DOHH2 (cell line): Measurements from ENCODE around the gene MACROD1.

Source experiments
- H3F3A ChIP-seq: fragments of 200-600 bp; sonication (generic), shearing (Covaris generic); 2 replicates; pipeline ENCODE4 v1.6.0; 2016; ENCODE audit warnings: antibody characterized with exemption, mild to moderate bottlenecking; ENCODE audit not compliant: control insufficient read depth, insufficient read depth
- H3K27ac ChIP-seq: fragments of 200-600 bp; sonication (generic); 2 replicates; pipeline ENCODE4 v1.5.1; 2014; ENCODE audit warnings: low read depth, mild to moderate bottlenecking, low read length, moderate library complexity
- H3K27me3 ChIP-seq: fragments of 200-600 bp; sonication (generic); 2 replicates; pipeline ENCODE4 v1.6.1; 2014; ENCODE audit warnings: mild to moderate bottlenecking, low read length, mixed read lengths; ENCODE audit not compliant: control insufficient read depth
- H3K36me3 ChIP-seq: fragments of 200-600 bp; sonication (generic); 2 replicates; pipeline ENCODE4 v1.6.1; 2014; ENCODE audit warnings: mild to moderate bottlenecking, low read length, moderate library complexity, mixed read lengths; ENCODE audit not compliant: control insufficient read depth
- H3K4me1 ChIP-seq: fragments of 200-600 bp; sonication (generic); 2 replicates; pipeline ENCODE4 v1.6.1; 2014; ENCODE audit warnings: mild to moderate bottlenecking, low read length, mixed read lengths; ENCODE audit not compliant: control insufficient read depth
- H3K4me2 ChIP-seq: fragments of 200-600 bp; sonication (generic); 2 replicates; pipeline ENCODE4 v1.6.0; 2014; ENCODE audit warnings: mild to moderate bottlenecking, low read length, moderate library complexity
- H3K4me3 ChIP-seq: fragments of 200-600 bp; sonication (generic); 2 replicates; pipeline ENCODE4 v1.5.1; 2014; ENCODE audit warnings: mild to moderate bottlenecking, low read length, mixed read lengths
- H3K79me2 ChIP-seq: fragments of 200-600 bp; sonication (generic); 2 replicates; pipeline ENCODE4 v1.6.1; 2014; ENCODE audit warnings: mild to moderate bottlenecking, low read length, mixed read lengths; ENCODE audit not compliant: control insufficient read depth
- H3K9me2 ChIP-seq: fragments of 200-600 bp; sonication (generic); replicated peaks from 2 replicates; pipeline ENCODE4 v1.6.1; 2014; ENCODE audit warnings: mild to moderate bottlenecking, low read length, mixed read lengths; ENCODE audit not compliant: control insufficient read depth
- H3K9me3 ChIP-seq: fragments of 200-600 bp; sonication (generic); 2 replicates; pipeline ENCODE4 v1.6.1; 2014; ENCODE audit warnings: antibody characterized with exemption, low read length, mixed read lengths; ENCODE audit not compliant: control insufficient read depth, insufficient read depth
- H4K20me1 ChIP-seq: fragments of 200-600 bp; sonication (generic); 2 replicates; pipeline ENCODE4 v1.6.0; 2014; ENCODE audit warnings: low read depth, mild to moderate bottlenecking, antibody characterized with exemption, low read length, moderate library complexity; ENCODE audit not compliant: control insufficient read depth, insufficient read depth
- CTCF ChIP-seq: fragments of 200-600 bp; sonication (generic); IDR thresholded peaks from one replicate; pipeline ENCODE4 v1.5.1; 2014; ENCODE audit warnings: antibody characterized with exemption, mild to moderate bottlenecking, low read depth, low read length; ENCODE audit not compliant: poor library complexity, severe bottlenecking
- EZH2phosphoT487 ChIP-seq: fragments of 200-600 bp; sonication (generic); IDR thresholded peaks from 2 replicates; pipeline ENCODE4 v1.6.1; 2017; ENCODE audit warnings: borderline replicate concordance, mild to moderate bottlenecking, antibody characterized with exemption, low read length, moderate library complexity, mixed read lengths

MACROD1 gene

GRCh38 chr11:64034411-64034811 is 131.5 kb downstream of the MACROD1 start:
- Histone ChIP-seq H4K20me1 (no peaks in the 10 kb centered on the region), H3F3A (no peaks in the 10 kb centered on the region), H3K27ac (no peak overlapping the region), H3K4me2 (no peak overlapping the region), H3K79me2 (no peaks in the 10 kb centered on the region), H3K4me3 (no peak overlapping the region), H3K9me3 (no peaks in the 10 kb centered on the region), H3K27me3 (peaks cover 45% of the 10 kb centered on the region), H3K4me1 (no peaks in the 10 kb centered on the region), H3K36me3 (no peaks in the 10 kb centered on the region), H3K9me2 (no peaks in the 10 kb centered on the region)
- TF ChIP-seq CTCF (no peak), EZH2phosphoT487 (no peak)

- Histone ChIP-seq H3K36me3 (no peaks in the 10 kb centered on the region), H3K27me3 (peaks cover 45% of the 10 kb centered on the region), H3K9me2 (no peaks in the 10 kb centered on the region), H3K4me3 (no peak overlapping the region), H3F3A (no peaks in the 10 kb centered on the region), H3K9me3 (no peaks in the 10 kb centered on the region), H4K20me1 (no peaks in the 10 kb centered on the region), H3K79me2 (no peaks in the 10 kb centered on the region), H3K4me1 (peaks cover 14% of the 10 kb centered on the region), H3K27ac (no peak overlapping the region), H3K4me2 (no peak overlapping the region)
- TF ChIP-seq CTCF (no peak), EZH2phosphoT487 (no peak)
Observed at GRCh38 chr11:64032050-64032449, 133.9 kb downstream of the MACROD1 start.

- H3F3A ChIP-seq: no peaks in the 10 kb centered on the region
- H3K27ac ChIP-seq: no peak overlapping the region
- H3K4me3 ChIP-seq: no peak overlapping the region
- peaks cover 14% of the 10 kb centered on the region for H3K4me1 ChIP-seq
- H3K9me2 ChIP-seq: no peaks in the 10 kb centered on the region
- no peaks in the 10 kb centered on the region for H3K79me2 ChIP-seq
- H3K36me3 ChIP-seq: no peaks in the 10 kb centered on the region
- H3K4me2 ChIP-seq: no peak overlapping the region
- no peaks in the 10 kb centered on the region for H3K9me3 ChIP-seq
- H4K20me1 ChIP-seq: no peaks in the 10 kb centered on the region
- no peak for TF ChIP-seq CTCF
- H3K27me3 ChIP-seq: peaks cover 44% of the 10 kb centered on the region
Observed at GRCh38 chr11:64031001-64031400, 134.9 kb downstream of the MACROD1 start.

GRCh38 chr11:64029773-64030172 is 136.1 kb downstream of the MACROD1 start:
- Histone ChIP-seq H3K4me3 (no peak overlapping the region), H3K27me3 (peaks cover 40% of the 10 kb centered on the region), H4K20me1 (no peaks in the 10 kb centered on the region), H3K79me2 (no peaks in the 10 kb centered on the region), H3K9me3 (no peaks in the 10 kb centered on the region), H3K36me3 (no peaks in the 10 kb centered on the region), H3K4me1 (peaks cover 14% of the 10 kb centered on the region), H3K9me2 (no peaks in the 10 kb centered on the region), H3K4me2 (no peak overlapping the region), H3K27ac (no peak overlapping the region), H3F3A (no peaks in the 10 kb centered on the region)
- TF ChIP-seq EZH2phosphoT487: no peak
- no peak for TF ChIP-seq CTCF
